TTC549 (cell line): ENCODE measurements around the gene TSPAN13.
"Not testable (repeated sequence)": the region's sequence is repeated elsewhere in the genome, so short reads cannot be mapped to it uniquely, and the experiment has no call there.

Experiments
- FAIRE-seq: peaks from 2 replicates; lab custom pipeline; 2012; peaks lifted over from hg19 to GRCh38; lab: Jason Lieb, UNC

Gene TSPAN13

DNA sequence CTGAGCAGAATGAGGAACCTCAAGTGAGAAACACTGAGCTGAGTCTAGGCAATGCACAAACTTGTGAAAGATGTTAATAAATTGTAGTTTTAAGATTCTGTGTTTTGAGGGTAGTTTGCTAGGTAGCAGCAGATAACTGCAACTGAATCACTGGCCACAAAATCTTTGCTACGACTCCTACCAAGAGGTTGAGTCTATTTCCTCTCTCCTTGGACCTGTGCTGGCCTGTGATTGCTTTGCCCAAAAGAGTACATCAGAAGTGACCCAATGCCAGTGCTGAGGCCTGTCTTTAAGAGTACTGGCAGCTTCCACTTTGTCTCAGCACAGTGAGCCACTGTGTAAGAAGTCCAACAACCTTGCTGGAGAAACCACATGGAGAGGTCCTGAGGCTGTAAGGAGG, 11.9 kb upstream of the TSPAN13 start:
- FAIRE-seq = no peak

DNA sequence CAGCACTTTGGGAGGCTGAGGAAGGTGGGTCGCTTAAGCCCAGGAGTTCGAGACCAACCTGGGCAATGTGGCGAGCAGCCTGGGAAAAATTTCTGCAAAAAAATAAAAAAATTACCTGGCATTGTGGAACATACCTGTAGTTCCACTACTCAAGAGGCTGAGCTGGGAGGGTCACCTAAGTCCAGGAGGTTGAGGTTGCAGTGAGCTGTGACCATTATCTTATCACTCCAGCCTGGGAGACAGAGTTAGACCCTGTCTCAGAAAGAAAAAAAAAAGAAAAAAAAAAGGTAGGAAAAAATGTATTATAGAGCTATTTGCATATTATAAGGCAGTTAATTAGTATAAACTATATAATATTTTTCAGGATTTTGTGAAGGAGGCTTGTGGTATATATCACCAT, 11.0 kb upstream of the TSPAN13 start:
- FAIRE-seq = no peak

DNA sequence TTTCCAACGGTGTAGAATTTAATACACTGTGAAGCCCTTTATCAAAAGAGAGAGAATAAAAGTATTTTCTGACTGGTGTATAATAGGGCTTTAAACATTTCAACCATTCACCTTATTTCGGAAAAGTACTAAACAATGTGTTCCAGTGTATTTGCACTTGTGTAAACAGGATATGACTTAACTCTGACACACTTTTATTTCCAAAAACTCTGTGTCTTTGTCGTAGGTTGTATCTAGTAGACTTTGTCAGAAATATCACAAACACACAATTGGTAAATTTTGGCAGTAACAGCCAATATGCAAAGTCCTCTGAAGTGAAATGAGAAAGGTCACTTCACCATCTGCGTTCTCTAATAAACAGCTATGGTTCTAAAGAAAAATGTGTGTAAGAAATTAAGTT, 10.3 kb upstream of the TSPAN13 start:
- FAIRE-seq = no peak

DNA sequence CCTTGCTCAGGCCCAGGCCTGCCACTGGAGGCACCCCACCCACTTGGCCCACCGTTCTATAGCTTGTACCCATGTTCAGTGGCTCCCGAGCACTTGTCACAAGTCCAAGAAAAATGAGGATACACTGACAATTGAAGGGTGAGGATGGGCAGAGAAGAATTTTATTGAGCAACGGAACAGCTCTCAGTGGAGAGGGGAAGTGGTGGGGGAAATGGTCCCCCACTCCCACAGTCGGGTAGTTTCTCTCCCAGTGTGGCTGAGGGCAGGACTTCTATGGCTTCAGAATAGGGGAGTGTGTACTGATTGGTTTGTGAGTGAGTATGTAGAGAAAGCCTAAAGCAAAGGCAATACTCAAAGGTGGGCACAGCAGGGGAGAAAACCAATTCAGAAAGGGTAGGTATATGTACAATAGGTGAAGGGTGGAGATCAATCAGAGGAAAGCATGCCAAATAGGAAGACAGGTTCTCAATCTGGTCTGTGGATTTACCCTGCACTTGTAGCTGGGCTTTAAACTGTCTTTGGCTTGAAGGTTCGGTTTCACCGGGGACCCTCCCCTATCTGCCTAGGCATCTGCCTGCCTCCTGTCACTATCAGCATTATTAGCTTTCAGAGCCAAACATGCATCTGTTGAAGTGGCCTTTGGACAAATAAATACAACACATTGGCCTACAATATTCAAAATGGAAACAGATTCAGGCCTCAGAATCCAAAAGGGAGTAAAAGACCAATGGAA, 8.9 kb upstream of the TSPAN13 start:
- FAIRE-seq = no peak

DNA sequence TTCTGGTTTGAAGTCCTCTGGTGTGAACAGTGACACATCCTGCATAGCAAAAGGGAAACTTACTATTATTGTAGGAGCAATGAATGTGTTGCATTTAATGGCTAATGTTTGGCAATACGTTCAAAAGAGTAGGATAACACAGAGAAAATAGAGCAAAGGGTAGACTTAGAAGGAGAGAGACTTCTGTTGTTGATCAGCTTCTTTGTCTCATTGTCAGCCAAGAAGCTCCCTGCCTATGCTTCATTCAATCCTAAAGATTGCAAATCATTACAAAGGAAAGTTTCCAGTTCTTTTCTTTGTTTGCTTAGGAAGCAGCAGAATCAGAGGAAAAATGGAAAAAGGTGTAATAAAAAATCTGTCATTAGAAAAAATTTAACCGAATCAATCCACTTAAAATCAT, 7.9 kb upstream of the TSPAN13 start:
- FAIRE-seq = no peak

DNA sequence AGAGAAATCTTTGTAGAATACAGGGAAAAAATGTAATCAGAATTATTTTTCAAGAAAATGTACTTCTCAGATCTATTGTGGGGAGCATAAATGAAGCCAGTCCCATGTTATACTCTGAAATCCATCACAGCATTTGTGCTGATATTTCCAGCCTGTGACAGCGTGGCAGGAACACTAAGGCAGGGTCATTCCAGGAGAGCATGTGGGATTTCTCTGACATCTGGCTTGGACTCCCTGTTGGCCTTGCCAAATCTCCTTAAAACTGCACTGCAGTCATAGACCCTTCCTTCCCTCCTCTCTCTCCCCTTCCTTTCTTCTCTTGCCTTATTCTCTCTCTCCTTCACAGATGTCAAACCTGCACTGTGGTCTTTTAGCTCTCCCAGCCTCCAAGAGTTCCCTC, 6.5 kb upstream of the TSPAN13 start:
- FAIRE-seq = no peak

DNA sequence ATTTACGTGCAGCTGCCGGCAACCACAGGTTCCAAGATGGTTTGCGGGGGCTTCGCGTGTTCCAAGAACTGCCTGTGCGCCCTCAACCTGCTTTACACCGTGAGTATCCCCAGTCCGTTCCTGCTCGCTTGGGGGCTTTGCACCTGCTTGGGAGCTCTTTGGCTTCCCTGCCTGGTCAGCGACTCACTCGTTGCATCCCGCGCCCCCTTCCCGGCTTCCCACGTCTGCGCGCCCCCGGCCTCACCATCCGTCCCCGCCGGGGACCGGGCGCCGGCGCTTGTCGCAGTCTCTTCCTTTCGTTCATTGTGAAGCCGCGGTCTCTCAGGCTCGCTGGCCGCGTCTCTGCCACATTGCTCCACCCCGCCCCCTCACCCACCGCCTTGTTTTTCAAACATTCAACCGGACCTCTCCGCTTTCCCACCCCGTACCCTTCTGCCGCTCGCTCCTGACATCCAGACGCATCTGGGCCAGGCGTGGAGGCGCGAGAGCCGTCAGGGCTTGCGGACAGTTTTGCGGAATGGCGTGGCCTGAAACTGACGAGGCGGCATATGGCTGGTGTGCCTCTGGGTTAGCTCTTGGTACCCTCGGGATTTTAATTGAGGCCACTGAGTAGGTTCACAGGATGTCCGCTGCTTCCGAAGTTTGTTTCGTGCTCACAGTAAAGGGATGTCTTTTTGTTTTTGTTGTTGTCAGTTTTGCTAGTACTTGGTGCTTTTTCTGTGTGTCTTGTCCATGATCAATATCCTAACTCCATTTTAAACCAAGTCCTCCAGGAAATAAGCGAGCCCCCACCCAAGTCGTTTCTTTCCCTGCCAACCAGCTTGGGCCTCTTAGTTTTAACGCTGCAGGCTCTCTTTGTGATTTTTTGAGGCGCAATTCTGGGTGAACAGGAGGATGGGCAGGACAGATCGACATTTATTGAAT, 639 bp downstream of the TSPAN13 start:
- FAIRE-seq = no peak

DNA sequence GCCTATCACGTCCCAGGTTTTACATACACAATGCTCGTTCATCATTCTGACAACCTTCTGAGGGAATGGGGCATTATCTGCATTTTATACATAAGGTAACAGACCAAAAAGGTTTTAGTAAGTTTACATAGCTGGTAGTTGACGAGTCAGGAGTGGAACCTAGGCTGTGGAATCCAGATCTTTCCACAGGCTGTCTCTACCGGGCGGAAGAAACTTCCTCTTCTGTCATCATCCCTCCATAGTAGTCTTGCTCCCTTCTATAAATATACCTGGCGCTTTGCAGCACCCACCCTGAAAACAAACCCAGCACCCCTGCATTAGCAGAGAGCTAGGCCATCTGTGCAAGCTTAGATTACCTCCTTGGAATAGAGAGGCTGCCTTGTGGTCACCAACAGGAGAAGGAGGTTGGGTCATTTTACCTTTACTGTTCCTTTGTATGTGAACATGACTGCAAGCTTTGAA, 1.3 kb downstream of the TSPAN13 start:
- no peak for FAIRE-seq

DNA sequence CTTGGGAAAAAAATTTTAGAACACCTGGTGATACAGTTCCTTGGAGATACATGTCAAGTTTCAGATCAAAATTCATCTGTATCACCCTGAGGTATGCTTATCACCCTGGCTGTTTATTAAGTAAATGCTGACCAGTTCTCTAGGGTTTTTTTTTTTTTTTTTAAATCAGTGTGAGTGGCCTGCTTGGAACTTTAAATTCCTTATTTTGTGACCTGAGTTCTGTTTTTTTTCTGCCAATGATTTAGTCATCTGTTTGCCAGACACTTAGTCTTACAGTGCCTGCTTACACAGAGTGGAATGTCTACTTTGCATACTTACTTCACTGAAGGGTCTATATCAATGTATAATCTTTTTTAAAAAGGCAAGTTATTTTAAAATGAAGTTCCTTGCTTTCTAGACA, 1.8 kb downstream of the TSPAN13 start:
- FAIRE-seq = no peak

DNA sequence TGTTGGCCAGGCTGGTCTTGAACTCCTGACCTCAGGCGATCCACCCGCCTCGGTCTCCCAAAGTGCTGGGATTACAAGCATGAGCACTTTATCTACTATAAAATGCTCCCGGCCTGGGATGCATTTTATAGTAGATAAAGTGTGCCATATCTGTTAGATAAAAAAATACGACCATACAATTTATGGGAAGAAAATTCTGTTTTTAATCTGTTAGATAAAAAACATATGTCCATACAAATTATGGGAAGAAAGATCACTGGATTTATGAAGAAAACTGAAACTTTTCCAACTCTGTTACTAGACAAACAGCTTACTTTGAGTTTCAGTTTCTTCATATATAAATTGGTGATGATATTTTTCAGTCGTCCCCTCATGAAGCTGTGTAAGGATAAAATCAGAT, 4.5 kb downstream of the TSPAN13 start:
- no peak for FAIRE-seq

DNA sequence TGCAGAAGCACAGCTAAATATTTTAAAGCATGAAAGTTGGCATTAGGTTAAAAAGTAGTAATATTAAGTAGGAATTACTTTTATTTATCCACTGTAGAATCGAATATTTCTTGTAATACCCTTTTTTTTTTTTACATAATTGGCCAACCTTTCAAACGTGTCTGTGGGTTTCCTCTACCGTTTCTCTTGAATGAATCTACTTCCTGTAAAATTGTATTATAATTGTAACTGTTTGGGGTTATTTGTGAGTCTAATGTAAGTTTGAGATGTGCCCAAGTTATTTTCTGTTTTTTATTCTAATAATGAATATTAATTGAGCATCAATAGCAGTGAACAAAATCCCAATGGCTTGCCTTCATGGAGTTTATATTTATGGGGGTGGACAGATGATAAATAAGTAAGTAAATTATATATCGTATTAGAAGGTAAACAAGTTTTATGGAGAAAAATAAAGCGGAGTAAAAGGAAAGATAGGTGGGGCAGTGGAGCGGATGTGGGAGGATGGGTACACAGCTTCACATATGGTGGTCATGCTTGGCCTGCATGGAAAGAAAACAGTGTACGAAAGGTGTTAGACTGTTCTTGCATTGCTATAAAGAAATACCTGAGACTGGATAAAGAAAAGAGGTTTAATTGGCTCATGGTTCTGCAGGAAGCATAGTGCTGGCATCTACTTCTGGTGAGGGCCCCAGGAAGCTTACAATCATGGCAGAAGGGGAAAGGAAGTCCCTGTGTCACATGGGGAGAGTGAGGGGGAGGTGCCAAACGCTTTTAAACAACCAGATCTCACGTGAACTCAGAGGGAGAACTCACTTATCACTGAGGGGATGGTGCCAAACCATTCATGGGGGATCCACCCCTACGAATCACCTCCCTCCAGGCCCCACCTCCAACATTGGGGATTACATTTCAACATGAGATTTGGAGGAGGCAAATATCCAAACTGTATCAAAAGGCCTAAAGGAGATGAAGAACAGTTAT, 5.4 kb downstream of the TSPAN13 start:
- FAIRE-seq = no peak

DNA sequence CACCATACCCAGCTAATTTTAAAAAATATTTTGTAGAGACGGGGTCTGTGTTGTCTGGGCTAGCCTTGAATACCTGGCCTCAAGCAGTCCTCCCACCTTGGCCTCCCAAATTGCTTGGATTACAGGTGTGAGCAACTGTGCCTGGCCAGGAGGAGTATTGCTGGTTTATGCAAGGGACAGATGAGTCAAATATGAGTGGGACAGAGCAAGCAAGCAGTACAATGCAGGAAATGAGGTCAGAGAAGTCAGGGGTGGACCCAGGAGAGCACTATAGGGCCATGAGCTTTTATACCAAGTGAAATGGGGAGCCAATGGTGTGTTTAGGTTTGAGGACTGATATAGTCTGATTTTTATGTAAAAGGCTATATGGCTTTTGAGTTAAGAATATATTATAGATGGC, 6.3 kb downstream of the TSPAN13 start:
- no peak for FAIRE-seq

DNA sequence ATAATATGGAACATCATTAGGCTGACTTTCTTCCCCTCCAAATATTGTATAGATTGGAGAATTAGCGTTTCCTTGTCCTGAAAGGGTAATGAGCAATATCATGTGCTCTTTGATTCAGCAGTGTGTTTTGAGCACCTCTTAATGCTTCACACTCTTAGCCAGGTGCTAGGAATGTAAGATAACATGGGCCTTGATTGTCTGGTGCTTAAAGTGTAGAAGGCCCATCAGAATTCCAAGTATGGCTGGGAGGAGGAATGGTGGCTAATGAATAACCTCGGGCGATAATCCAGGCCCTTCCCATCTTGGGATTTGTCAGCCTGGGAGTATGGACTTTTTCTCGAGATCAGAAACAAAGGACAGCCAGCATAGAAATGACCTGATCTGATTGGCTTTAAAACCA, 8.6 kb downstream of the TSPAN13 start:
- no peak for FAIRE-seq

DNA sequence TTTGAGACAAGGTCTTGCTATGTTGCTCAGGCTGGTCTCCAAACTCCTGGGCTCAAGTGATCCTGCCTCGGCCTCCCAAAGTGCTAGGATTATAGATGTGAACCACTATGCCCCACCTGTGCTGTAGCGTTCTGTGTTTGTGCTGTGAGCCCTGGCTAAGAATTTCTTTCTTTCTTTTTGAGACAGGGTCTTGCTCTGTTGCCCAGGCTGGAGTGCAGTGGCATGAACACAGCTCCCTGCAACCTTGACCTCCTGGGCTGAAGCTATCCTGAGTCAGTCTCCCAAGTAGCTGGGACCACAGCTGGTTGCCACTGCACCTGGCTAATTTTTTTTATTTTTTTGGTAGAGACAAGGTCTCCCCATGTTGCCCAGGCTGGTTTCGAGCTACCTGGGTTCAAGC, 11.4 kb downstream of the TSPAN13 start:
- FAIRE-seq = no peak

DNA sequence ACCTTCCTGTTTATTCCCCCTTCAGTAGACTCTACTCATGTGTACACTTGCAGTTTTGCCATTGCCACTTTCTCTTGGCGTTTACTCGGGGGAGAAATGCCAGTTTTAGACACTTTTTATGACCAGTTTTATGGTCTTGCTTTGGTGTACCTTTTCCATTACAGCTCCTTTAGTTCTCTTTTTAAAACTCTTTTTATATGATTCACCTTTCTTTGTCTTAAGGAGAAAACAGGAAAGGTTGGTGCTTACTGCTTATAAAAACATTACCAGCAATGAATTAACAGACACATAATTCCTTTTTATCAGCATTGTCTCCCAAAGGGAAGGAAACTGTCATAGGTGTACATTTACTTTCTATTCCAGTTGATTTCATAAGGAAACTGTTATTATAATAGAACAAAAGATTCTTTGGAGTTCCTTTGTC, 11.9 kb downstream of the TSPAN13 start:
- no peak for FAIRE-seq

DNA sequence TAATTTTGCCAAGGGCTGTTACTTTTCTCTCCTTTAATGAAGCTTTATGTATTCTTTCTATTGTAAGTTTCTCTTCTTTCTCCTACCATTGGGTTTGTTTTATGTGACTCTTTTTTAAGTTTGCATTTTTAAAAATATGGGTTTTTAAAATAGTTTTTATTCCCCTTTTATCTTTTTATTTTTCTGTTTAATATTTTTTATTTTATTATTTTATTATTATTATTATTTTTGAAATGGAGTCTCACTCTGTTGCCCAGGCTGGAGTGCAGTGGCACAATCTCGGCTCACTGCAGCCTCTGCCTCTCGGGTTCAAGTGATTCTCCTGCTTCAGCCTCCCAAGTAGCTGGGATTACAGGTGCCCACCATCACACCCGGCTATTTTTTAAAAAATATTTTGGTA, 16.4 kb downstream of the TSPAN13 start:
- FAIRE-seq = not testable (repeated sequence)

DNA sequence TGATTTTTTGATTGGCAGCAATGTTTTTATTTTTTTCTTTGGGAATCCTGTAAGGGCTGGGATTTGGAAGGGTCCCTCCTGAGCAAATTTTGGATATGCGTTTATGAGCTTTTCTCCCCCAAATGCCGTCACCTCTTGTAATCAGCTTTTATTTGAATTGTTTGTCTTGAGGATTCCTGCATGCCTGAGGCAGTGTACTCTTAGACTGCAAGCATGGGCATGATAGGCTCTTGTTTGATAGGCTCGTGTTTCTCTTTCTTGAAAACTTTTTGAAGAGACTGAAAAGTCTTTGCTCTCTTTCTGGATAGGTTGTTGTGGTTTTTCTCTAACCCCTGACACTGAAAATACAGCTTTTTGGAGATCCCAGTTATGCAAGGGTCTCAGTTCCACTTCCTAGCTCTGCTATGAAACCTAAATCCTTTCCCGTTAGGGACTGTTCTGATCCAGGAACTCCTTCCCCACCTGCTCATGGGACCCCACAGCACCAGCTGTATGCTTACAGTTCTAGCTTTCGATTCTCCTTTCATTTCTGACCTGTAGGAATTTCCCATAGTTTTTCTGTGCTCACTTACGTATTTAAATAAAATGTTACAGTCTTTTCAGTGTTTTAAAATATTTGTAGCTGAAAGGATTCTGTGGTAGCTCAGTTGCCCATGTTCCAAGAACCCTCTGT, 17.2 kb downstream of the TSPAN13 start:
- no peak for FAIRE-seq

DNA sequence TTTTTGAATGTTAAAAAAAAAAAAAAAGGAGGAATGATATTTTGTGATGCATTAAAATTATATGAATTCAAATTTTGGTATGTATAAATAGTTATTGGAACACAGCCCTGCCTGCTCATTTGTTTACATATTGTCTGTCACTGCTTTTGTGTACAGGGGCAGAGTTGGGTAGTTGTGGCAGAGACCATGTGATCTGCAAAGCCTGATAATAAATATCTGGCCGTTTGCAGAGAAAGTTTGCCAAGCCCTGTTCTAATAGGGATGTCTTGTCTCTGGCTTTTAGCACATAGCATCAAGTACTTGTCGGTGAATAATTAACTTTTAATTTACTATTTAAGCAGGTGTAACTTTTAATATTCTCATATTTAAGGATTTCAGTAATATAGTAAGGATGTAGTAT, 19.8 kb downstream of the TSPAN13 start:
- no peak for FAIRE-seq

DNA sequence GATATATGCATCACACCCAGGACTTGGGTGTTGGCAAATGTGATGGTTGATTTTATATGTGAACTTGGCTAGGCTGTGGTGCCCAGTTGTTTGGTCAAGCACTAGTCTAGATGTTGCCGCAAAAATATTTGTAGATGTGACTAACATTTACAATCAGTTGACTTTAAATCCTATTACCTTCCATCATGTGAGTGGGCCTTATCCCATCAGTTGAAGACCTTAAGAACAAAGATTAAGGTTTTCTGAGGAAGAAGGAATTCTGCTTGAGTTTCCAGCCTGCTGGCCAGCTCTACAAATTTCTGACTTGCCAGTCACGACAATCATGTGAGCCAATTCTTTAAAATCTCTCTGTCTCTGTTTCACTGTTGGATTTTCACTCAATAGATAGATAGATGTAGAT, 20.3 kb downstream of the TSPAN13 start:
- FAIRE-seq = no peak

DNA sequence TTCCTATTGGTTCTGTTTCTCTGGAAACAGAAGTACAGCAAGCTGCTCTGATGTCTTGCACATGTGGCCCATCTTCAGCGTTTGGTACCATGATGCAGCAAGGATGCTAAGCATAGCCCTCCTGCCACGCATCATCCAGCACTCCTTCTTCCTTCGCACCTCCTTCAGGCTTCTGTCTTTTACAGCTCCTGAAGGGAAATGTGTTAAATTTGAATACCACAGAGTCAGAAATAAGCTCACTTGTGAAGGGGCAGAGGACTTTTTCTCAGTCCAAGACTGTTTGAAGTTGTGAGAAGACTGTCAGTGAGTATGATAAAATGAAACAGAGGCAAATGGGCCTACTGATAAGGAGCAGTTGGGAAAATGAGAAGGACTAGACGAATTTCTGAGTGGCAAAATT, 20.7 kb downstream of the TSPAN13 start:
- no peak for FAIRE-seq

DNA sequence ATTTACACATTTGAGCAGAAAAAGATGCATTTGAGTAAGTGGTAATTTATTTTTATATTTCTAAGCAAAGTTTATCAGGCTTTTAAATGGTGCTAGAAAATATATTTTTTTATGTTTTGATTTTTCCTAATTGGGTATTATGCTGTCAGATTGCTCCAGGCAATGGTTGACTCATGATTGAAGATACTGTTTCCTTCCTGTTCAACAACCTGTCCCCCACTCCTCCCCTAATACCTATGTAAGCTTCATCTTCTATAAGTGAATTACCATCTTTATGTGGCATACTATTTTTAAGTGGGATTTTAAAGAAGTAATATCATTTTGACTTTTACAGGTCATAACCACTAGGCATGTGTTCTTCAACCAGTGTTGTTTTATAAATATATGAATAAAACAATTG, 21.4 kb downstream of the TSPAN13 start:
- FAIRE-seq = no peak

DNA sequence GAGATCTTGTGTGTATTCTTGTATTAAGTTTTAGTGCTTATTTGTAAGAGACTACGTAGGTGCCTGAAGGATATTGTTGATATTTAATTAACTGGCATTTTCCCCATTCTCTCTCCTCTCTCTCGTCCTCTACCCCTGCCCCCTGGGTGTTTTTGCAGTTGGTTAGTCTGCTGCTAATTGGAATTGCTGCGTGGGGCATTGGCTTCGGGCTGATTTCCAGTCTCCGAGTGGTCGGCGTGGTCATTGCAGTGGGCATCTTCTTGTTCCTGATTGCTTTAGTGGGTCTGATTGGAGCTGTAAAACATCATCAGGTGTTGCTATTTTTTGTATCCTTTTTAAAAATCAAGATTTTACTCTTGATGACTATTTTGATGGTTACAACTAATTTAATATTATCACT, 22.5 kb downstream of the TSPAN13 start:
- no peak for FAIRE-seq
